ENCODE data around the gene GNB1L.

The GNB1L gene

GRCh38 chr22:19791894-19792293 is 62.8 kb downstream of the GNB1L start:
- no peak overlapping the region for H3K4me3 ChIP-seq (ENCODE audit: low read length)
- no peak overlapping the region for H3K27ac ChIP-seq (ENCODE audit: low read length)
- H3K27me3 ChIP-seq (ENCODE audit: low read depth, low read length), result no peaks in the 10 kb centered on the region
- H3K9ac ChIP-seq (ENCODE audit: low read length), result no peak overlapping the region
- no peaks in the 10 kb centered on the region for H3K79me2 ChIP-seq (ENCODE audit: low read length)
- no peak overlapping the region for H3K4me2 ChIP-seq (ENCODE audit: low read length)
- peaks cover 4% of the 10 kb centered on the region for H3K36me3 ChIP-seq (replicated peaks; ENCODE audit: low read depth, low read length)
- H2AFZ ChIP-seq (ENCODE audit: low read depth, low read length), result no peak overlapping the region
- H3K9me3 ChIP-seq (ENCODE audit: insufficient read depth, low read length), result 0 out of 2 replicates have a peak, but pooled peaks cover 3% of the 10 kb centered on the region
- TF ChIP-seq EZH2phosphoT487 (IDR thresholded peaks at IDR 0.05; ENCODE audit: low read depth) (no peak), CTCF (IDR thresholded peaks at IDR 0.05; ENCODE audit: low read depth, low read length) (no peak)
- no peaks in the 10 kb centered on the region for H3K4me1 ChIP-seq (ENCODE audit: low read length)
- no peaks in the 10 kb centered on the region for H4K20me1 ChIP-seq (ENCODE audit: insufficient read depth, low read length)

GRCh38 chr22:19791243-19791642 is 63.4 kb downstream of the GNB1L start:
- 0 out of 2 replicates have a peak, but pooled peaks cover 3% of the 10 kb centered on the region for H3K9me3 ChIP-seq (ENCODE audit: insufficient read depth, low read length)

GRCh38 chr22:19789828-19790227 is 64.8 kb downstream of the GNB1L start:
- TF ChIP-seq EZH2phosphoT487 (IDR thresholded peaks at IDR 0.05; ENCODE audit: low read depth) (no peak), CTCF (IDR thresholded peaks at IDR 0.05; ENCODE audit: low read depth, low read length) (no peak)
- H3K27ac ChIP-seq (ENCODE audit: low read length), result no peak overlapping the region
- no peaks in the 10 kb centered on the region for H3K79me2 ChIP-seq (ENCODE audit: low read length)
- no peaks in the 10 kb centered on the region for H3K27me3 ChIP-seq (ENCODE audit: low read depth, low read length)
- H3K36me3 ChIP-seq (replicated peaks; ENCODE audit: low read depth, low read length), result peaks cover 4% of the 10 kb centered on the region
- H3K4me3 ChIP-seq (ENCODE audit: low read length), result no peak overlapping the region
- H3K9me3 ChIP-seq (ENCODE audit: insufficient read depth, low read length), result 0 out of 2 replicates have a peak, but pooled peaks cover 3% of the 10 kb centered on the region
- no peaks in the 10 kb centered on the region for H3K4me1 ChIP-seq (ENCODE audit: low read length)
- no peak overlapping the region for H3K4me2 ChIP-seq (ENCODE audit: low read length)
- H3K9ac ChIP-seq (ENCODE audit: low read length), result no peak overlapping the region
- H4K20me1 ChIP-seq (ENCODE audit: insufficient read depth, low read length), result no peaks in the 10 kb centered on the region
- H2AFZ ChIP-seq (ENCODE audit: low read depth, low read length), result no peak overlapping the region

More at GRCh38 chr22:19791243-19791642, 63.4 kb downstream of the GNB1L start:
- no peaks in the 10 kb centered on the region for H3K79me2 ChIP-seq (ENCODE audit: low read length)
- H3K36me3 ChIP-seq (replicated peaks; ENCODE audit: low read depth, low read length), result peaks cover 4% of the 10 kb centered on the region
- H3K9ac ChIP-seq (ENCODE audit: low read length), result no peak overlapping the region
- H3K4me3 ChIP-seq (ENCODE audit: low read length), result no peak overlapping the region
- no peaks in the 10 kb centered on the region for H3K4me1 ChIP-seq (ENCODE audit: low read length)
- H3K27me3 ChIP-seq (ENCODE audit: low read depth, low read length), result no peaks in the 10 kb centered on the region
- H2AFZ ChIP-seq (ENCODE audit: low read depth, low read length), result no peak overlapping the region
- no peaks in the 10 kb centered on the region for H4K20me1 ChIP-seq (ENCODE audit: insufficient read depth, low read length)
- no peak for TF ChIP-seq EZH2phosphoT487 (IDR thresholded peaks at IDR 0.05; ENCODE audit: low read depth)
- no peak for TF ChIP-seq CTCF (IDR thresholded peaks at IDR 0.05; ENCODE audit: low read depth, low read length)
- no peak overlapping the region for H3K4me2 ChIP-seq (ENCODE audit: low read length)
- no peak overlapping the region for H3K27ac ChIP-seq (ENCODE audit: low read length)

- Histone ChIP-seq H3K9ac (ENCODE audit: low read length) (no peak overlapping the region), H3K9me3 (ENCODE audit: insufficient read depth, low read length) (0 out of 2 replicates have a peak, but pooled peaks cover 3% of the 10 kb centered on the region), H3K36me3 (replicated peaks; ENCODE audit: low read depth, low read length) (peaks cover 4% of the 10 kb centered on the region), H2AFZ (ENCODE audit: low read depth, low read length) (no peak overlapping the region), H3K27ac (ENCODE audit: low read length) (no peak overlapping the region), H3K4me2 (ENCODE audit: low read length) (no peak overlapping the region), H3K4me1 (ENCODE audit: low read length) (no peaks in the 10 kb centered on the region), H3K4me3 (ENCODE audit: low read length) (no peak overlapping the region), H3K27me3 (ENCODE audit: low read depth, low read length) (no peaks in the 10 kb centered on the region), H3K79me2 (ENCODE audit: low read length) (no peaks in the 10 kb centered on the region), H4K20me1 (ENCODE audit: insufficient read depth, low read length) (no peaks in the 10 kb centered on the region)
- TF ChIP-seq CTCF (IDR thresholded peaks at IDR 0.05; ENCODE audit: low read depth, low read length) (no peak), EZH2phosphoT487 (IDR thresholded peaks at IDR 0.05; ENCODE audit: low read depth) (no peak)
Measured at GRCh38 chr22:19789406-19789805, 65.3 kb downstream of the GNB1L start.
